ENCODE data around the gene ZNF827.

The ZNF827 gene

GRCh38 chr4:145816091-145816490 is 122.5 kb downstream of the ZNF827 start:
- in situ Hi-C loops (cut with HindIII; ENCODE audit: low sequenced_read_pairs) = no loop called here
- TF ChIP-seq CTCF (IDR thresholded peaks at IDR 0.05; ENCODE audit: low read depth, low read length, missing control alignments) = no peak
- no peak for DNase-seq (ENCODE audit: low read depth)
- H3K4me3 ChIP-seq (ENCODE audit: low read depth, low read length) = no peak overlapping the region

- no peak for TF ChIP-seq CTCF (IDR thresholded peaks at IDR 0.05; ENCODE audit: low read depth, low read length, missing control alignments)
- no peak for DNase-seq (ENCODE audit: low read depth)
- in situ Hi-C loops (cut with HindIII; ENCODE audit: low sequenced_read_pairs) = no loop called here
Observed at GRCh38 chr4:145815626-145816025, 123.0 kb downstream of the ZNF827 start.

GRCh38 chr4:145815027-145815612 is 123.5 kb downstream of the ZNF827 start:
- no peak for DNase-seq (ENCODE audit: low read depth)

More at GRCh38 chr4:145815626-145816025, 123.0 kb downstream of the ZNF827 start:
- no peak overlapping the region for H3K4me3 ChIP-seq (ENCODE audit: low read depth, low read length)

GRCh38 chr4:145814246-145814645 is 124.4 kb downstream of the ZNF827 start:
- in situ Hi-C loops (cut with HindIII; ENCODE audit: low sequenced_read_pairs) = no loop called here
- no peak for TF ChIP-seq CTCF (IDR thresholded peaks at IDR 0.05; ENCODE audit: low read depth, low read length, missing control alignments)
- H3K4me3 ChIP-seq (ENCODE audit: low read depth, low read length) = no peak overlapping the region

More at GRCh38 chr4:145815027-145815612, 123.5 kb downstream of the ZNF827 start:
- no peak for TF ChIP-seq CTCF (IDR thresholded peaks at IDR 0.05; ENCODE audit: low read depth, low read length, missing control alignments)
- no peak overlapping the region for H3K4me3 ChIP-seq (ENCODE audit: low read depth, low read length)
- in situ Hi-C loops (cut with HindIII; ENCODE audit: low sequenced_read_pairs) = no loop called here

GRCh38 chr4:145812919-145813318 is 125.7 kb downstream of the ZNF827 start:
- no peak for TF ChIP-seq CTCF (IDR thresholded peaks at IDR 0.05; ENCODE audit: low read depth, low read length, missing control alignments)
- DNase-seq (ENCODE audit: low read depth) = no peak
- no peak overlapping the region for H3K4me3 ChIP-seq (ENCODE audit: low read depth, low read length)
- in situ Hi-C loops (cut with HindIII; ENCODE audit: low sequenced_read_pairs) = no loop called here

More at GRCh38 chr4:145814246-145814645, 124.4 kb downstream of the ZNF827 start:
- DNase-seq (ENCODE audit: low read depth) = no peak

GRCh38 chr4:145808848-145809512 is 129.6 kb downstream of the ZNF827 start:
- no peak for DNase-seq (ENCODE audit: low read depth)
- no peak overlapping the region for H3K4me3 ChIP-seq (ENCODE audit: low read depth, low read length)
- in situ Hi-C loops (cut with HindIII; ENCODE audit: low sequenced_read_pairs) = no loop called here
- no peak for TF ChIP-seq CTCF (IDR thresholded peaks at IDR 0.05; ENCODE audit: low read depth, low read length, missing control alignments)
